ENCODE measurements around the gene DGKQ. TPM values are rescaled to one million over a fixed set of nuclear protein-coding genes. Genes with fewer than 3 reads are reported as not detected.

DGKQ gene, protein sequence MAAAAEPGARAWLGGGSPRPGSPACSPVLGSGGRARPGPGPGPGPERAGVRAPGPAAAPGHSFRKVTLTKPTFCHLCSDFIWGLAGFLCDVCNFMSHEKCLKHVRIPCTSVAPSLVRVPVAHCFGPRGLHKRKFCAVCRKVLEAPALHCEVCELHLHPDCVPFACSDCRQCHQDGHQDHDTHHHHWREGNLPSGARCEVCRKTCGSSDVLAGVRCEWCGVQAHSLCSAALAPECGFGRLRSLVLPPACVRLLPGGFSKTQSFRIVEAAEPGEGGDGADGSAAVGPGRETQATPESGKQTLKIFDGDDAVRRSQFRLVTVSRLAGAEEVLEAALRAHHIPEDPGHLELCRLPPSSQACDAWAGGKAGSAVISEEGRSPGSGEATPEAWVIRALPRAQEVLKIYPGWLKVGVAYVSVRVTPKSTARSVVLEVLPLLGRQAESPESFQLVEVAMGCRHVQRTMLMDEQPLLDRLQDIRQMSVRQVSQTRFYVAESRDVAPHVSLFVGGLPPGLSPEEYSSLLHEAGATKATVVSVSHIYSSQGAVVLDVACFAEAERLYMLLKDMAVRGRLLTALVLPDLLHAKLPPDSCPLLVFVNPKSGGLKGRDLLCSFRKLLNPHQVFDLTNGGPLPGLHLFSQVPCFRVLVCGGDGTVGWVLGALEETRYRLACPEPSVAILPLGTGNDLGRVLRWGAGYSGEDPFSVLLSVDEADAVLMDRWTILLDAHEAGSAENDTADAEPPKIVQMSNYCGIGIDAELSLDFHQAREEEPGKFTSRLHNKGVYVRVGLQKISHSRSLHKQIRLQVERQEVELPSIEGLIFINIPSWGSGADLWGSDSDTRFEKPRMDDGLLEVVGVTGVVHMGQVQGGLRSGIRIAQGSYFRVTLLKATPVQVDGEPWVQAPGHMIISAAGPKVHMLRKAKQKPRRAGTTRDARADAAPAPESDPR
- total RNA-seq, result 1 to 10 TPM; 7.8 to 7.9 TPM

DNA sequence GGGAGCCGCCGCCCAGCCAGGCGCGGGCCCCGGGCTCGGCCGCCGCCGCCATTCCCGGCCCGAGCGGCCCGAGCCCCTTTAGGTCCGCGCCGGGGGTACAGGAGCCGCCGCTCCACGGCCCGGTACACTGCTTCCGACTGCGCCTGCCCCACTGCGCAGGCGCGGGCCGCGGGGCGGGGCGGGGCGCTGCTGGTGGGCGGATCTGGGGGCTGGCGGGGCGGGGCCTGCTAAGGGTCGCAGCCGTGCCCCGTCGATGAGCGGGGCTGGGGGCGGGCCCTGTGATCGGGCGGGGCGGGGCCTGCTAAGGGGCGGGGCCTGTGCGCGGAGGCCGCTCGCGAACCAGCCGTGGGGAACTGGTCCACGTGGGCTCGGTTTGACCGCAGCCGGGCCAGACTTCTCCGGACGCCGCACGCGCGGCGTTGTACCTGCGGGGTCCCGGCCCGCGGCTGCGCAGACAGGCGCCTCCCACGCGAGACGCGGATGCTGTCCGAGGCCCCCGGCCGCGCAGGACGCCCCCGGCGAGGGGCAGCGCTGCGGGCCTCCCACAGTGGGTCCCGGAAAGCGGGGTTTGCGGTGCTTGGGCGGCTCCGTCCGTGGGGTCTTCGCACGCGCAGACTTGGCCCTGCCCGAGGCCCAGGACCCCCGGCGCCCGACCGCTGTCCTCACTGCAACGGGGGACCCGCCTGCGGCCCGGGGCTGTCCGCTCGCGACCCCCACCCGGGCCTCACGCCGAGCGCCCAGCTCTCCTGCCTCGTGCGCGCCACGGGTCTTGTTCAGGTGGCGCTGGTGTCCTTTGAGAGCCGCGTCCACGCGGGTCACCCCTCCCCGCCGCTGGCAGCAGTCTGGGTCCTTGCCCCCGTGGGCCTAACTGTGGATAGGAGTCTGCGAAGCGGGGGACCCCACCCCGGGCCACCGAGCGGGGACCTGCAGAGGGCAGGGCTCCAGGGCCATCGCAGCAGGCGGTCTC, at the start of gene DGKQ:
TSS of gene DGKQ (minus strand) at position 139 of the 967 bp plus-strand sequence. CDS start at position 52, 87 bp downstream.
- Mint-ChIP-seq H3K36me3 (no peaks in the 10 kb centered on the region), H3K27ac (no peak within 1 kb of the TSS), H3K9me3 (no peaks in the 10 kb centered on the region)
- ATAC-seq (peak; percentile 87 to 92), DNase-seq (ENCODE audit: low spot score in 2 of 2) (peak; percentile 81 to 86)

DNA sequence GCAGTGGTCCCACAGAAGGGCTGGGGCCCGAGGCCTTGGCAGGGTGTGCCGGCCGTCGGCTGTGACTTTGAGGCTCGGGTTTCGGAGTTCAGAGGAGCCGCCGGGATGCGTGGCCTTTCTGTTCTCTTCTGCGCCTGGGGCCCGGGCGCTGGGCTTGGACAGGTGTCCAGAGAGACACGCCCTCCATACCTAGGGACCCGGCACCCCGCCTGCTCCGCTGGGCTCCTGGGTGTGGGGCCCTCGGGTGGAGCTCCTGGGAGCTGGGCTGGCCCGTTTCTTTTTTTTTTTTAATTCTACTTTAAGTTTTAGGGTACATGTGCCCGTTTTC, 49.3 kb upstream of the DGKQ start:
- DNase-seq (ENCODE audit: low spot score in 2 of 2) (no peak), ATAC-seq (no peak)
- Mint-ChIP-seq H3K9me3 (no peaks in the 10 kb centered on the region), H3K36me3 (peaks cover 0 to 6% of the 10 kb centered on the region in 2 donors), H3K27ac (no peak overlapping the region)

DNA sequence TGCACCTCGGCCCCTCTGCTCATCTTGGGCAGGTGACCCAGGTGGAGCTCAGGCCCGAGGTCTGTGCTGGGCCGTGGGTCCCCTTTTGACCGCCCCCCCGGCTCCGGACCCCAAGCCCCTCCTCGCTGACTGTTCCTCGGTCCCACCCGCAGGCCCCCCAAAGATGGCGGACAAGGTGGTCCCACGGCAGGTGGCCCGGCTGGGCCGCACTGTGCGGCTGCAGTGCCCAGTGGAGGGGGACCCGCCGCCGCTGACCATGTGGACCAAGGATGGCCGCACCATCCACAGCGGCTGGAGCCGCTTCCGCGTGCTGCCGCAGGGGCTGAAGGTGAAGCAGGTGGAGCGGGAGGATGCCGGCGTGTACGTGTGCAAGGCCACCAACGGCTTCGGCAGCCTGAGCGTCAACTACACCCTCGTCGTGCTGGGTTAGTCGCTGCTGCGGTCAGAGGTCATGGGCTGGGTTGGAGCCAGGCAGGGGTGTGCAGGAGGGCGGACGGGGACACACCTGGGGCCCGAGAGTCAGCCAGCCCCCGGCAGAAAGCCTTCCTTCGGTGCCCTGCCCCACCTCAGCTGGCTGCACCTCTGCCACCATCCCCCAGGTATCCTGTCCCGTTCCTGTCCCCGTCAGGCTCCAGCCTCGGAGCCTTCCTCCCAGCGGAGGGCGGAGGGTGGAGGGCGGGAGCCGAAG, 48.8 kb upstream of the DGKQ start:
- Mint-ChIP-seq H3K9me3 (no peaks in the 10 kb centered on the region), H3K36me3 (peaks cover 0 to 6% of the 10 kb centered on the region in 2 donors), H3K27ac (no peak overlapping the region)
- no peak for ATAC-seq
- no peak for DNase-seq (ENCODE audit: low spot score in 2 of 2)

DNA sequence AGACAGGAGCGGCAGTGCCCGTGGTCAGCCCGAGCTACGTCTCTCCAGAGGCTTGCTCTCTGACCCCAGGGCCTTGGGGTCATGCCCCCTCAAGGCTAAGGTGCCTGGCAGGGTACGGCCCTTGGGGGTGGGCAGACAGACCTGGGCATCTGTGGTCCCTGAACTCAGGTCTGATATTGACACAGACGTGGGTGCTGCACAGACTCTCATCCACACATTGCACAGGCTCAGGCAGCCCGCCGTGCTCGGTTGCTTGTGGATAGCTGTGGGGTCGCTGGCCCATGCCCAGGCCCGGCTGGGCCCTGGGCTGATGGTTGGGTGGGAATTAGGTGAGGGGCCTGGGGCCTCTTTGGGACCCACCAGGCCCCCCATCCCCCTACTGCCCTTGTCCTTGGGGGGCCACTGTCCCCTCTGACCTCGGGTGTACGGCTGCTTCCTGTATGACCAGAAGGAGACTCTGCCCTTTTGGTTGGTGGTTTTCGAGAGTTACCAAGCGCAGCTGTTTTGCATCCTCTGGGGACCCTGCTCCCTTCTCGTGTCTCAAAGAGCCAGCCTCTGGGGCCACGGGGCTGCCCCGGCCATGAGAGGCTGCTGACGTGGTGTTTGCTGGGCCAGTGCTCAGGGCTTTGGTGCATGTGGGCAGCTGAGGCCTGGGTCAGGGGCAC, 48.1 kb upstream of the DGKQ start:
- peaks cover 0 to 6% of the 10 kb centered on the region in 2 donors for H3K36me3 Mint-ChIP-seq
- H3K27ac Mint-ChIP-seq, result no peak overlapping the region
- DNase-seq (ENCODE audit: low spot score in 2 of 2) (no peak), ATAC-seq (no peak)
- no peaks in the 10 kb centered on the region for H3K9me3 Mint-ChIP-seq

DNA sequence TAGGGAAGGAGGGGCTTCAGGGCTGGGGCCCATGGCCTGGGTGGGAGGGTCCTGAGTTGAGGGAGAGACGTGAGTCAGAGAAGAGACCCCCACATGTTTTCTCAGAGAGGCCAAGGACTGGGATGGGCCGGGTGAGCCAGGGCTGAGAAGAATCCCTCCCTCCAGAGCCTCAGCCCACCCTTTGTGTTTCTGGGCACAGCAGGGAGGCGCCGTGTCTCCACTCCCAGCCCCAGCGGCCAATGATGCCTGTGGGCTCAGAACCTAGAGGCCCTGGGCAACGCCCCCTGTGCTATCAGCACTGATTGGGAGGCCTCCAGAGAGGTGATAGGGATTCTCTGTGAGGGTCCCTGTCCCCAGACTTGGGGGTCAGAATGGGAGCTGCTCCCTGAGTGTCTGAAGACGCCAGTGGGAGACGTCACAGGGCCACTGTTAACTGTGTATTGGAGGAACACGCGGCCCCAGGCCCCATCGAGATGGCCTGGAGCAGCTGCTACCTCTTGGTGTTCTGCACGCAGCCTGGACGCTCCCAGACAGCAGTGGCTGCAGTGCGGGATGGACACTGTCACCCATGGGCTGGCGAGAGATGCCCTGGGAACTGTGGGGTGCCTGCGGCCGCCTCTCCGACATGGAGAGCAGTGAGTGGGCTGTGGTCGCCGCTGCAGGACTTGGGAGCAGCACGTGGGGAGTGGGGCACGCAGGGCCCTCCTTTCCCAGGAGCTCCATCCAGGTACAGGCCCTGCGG, 46.5 kb upstream of the DGKQ start:
- H3K9me3 Mint-ChIP-seq, result no peaks in the 10 kb centered on the region

DNA sequence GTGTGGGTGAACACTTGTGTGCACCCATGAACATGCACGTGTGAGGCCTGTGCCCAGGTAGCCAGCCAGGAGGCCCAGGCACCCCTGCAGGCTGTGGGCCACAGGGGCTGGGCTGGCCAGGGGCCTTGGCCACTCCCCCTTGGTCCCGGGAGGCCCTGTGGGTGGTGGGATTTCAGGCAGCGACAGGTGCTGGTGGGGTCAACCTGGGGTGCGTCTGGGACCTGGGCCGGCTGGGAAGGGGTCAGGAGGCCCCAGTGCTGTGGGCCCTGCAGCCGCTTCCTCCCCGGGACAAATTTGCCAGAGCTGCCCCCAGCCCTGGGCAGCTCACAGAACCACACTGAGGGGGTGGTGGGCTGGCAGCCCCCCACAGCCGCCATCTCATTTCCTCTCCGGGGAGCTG, 46.0 kb upstream of the DGKQ start:
- ATAC-seq, result no peak
- Mint-ChIP-seq H3K36me3 (no peaks in the 10 kb centered on the region), H3K9me3 (no peaks in the 10 kb centered on the region), H3K27ac (no peak overlapping the region)
- no peak for DNase-seq (ENCODE audit: low spot score in 2 of 2)

More for the DNA sequence above, 46.5 kb upstream of the DGKQ start:
- DNase-seq (ENCODE audit: low spot score in 2 of 2) (no peak), ATAC-seq (no peak)
- peaks cover 0 to under 1% of the 10 kb centered on the region in 2 donors for H3K36me3 Mint-ChIP-seq
- H3K27ac Mint-ChIP-seq, result no peak overlapping the region

DNA sequence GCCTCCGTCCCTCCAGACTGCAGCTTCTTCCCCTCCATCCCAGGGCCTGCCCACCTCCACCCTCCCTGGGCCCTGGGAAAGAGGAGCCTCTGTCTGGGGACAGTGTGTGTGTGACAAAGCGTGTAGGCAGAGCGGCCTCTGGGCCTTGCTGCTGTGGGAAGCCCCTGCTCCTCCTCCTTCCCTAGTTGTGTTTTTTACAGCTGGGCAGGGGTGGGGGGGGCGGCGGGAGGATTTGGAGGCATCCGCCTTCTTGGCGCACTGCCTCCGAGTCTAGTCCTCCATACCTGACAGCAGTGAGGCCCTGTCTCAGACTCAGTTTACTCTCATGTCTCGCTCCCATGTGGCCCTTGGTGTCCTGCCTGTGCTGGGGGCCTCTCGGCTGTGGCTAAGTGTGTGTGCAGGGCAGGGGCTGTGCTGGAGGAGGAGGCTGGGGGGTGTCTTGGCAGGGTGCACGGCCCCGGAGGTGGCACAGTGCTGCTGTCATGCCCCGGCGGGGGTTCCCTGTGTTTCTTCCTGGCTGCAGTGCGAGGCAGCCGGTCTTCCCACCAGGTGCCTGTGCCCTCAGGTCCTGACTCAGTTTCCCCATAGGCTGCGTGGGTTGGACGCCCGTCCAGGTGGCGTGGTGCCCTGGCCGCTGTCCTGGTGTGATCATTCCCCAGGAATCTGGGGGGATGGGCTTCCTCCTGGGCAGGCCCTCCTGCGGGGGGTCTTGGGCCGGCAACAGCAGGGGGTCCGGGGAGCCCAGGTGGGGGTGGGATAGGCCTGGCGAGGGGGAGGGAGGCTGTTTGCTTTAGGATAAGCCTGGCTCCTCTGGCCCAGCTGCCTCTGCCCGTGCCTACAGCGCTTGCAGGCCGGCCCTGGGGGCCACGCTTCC, 45.0 kb upstream of the DGKQ start:
- DNase-seq (ENCODE audit: low spot score in 2 of 2), result no peak
- Mint-ChIP-seq H3K36me3 (no peaks in the 10 kb centered on the region), H3K9me3 (no peaks in the 10 kb centered on the region), H3K27ac (no peak overlapping the region)
- ATAC-seq, result no peak

DNA sequence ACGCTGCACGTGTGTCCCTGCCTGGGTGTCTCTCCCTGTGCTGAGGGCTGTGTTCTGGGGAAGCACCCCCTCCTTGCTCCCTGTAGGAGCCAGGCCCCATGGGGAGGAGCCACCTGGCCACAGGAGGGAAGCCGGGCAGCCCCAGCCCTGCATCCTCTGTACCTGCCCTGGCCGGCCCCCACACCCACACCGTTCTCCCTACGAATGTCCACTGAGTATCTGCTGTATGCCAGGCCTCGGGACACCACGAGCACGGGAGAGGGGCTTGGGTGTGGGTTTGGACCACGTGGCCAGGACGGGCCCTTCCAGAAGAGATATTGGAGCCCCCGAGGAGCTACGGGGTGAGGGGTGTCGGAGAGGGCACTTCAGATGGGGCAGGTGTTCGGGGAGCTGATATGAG, 44.3 kb upstream of the DGKQ start:
- Mint-ChIP-seq H3K36me3 (no peaks in the 10 kb centered on the region), H3K27ac (no peak overlapping the region), H3K9me3 (no peaks in the 10 kb centered on the region)
- DNase-seq (ENCODE audit: low spot score in 2 of 2) (no peak), ATAC-seq (no peak)

DNA sequence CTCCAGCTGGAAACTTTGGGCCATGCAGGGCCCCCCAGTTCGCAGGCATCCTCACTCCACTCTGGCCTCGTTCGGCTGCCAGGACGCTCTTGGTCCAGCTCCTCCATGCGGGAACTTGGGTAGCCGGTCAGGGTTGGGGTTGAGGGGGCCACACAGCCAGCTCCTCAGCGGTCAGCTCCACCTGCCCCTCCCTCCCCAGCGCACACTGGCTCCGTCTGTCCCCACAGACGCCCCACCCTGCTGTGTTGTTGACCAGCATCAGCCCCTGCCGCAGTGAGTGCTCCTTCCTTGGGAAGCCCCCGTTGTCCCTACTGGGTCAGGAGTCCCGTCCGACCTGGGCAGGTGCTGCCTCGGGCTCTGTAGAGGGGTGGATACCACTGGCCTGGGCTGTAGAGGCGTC, 43.8 kb upstream of the DGKQ start:
- Mint-ChIP-seq H3K27ac (no peak overlapping the region), H3K36me3 (no peaks in the 10 kb centered on the region), H3K9me3 (no peaks in the 10 kb centered on the region)
- ATAC-seq (no peak), DNase-seq (ENCODE audit: low spot score in 2 of 2) (no peak)

DNA sequence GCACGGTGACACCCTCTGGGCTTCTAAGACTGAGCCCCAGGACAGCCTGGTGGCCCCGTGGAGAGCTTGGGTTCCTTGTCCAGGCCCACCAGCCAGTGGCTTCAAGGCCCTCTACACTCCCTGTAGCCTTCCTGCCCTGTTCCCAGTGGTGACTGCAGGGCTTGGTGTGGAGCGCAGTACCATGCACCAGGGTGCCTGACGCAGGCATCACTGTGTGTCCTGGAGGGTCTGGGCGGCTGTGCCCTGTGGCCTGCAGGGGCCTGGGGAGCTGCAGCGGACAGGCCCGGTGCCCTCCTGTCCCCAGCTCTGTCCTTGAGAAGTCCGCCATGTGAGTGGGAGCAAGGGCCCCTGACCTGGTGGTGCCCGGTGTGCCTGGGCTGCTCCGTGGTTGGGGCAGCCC, 42.4 kb upstream of the DGKQ start:
- no peak for ATAC-seq
- DNase-seq (ENCODE audit: low spot score in 2 of 2), result no peak
- Mint-ChIP-seq H3K9me3 (no peaks in the 10 kb centered on the region), H3K27ac (no peak overlapping the region), H3K36me3 (no peaks in the 10 kb centered on the region)

DNA sequence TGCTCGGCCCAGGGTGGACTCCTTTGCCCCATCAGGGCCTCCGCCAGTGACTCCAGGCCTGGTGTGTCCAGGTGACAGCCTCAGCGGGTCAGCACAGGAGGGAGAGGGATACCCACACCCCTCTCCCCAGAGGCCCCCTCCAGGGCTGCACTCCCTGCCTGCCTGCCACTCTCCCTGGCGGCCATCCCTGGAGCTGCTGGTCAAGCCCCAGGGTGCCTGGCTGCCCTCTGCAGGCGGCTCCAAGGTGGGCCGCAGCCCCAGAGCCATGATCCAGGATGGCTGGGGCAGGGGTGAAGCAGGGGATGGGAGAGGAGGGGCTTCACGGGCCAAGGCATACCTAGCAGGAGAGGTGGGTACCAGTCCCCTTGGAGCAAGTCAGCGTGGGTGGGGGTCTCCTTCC, 41.8 kb upstream of the DGKQ start:
- Mint-ChIP-seq H3K36me3 (no peaks in the 10 kb centered on the region), H3K9me3 (no peaks in the 10 kb centered on the region), H3K27ac (no peak overlapping the region)
- no peak for ATAC-seq
- DNase-seq (ENCODE audit: low spot score in 2 of 2), result no peak

DNA sequence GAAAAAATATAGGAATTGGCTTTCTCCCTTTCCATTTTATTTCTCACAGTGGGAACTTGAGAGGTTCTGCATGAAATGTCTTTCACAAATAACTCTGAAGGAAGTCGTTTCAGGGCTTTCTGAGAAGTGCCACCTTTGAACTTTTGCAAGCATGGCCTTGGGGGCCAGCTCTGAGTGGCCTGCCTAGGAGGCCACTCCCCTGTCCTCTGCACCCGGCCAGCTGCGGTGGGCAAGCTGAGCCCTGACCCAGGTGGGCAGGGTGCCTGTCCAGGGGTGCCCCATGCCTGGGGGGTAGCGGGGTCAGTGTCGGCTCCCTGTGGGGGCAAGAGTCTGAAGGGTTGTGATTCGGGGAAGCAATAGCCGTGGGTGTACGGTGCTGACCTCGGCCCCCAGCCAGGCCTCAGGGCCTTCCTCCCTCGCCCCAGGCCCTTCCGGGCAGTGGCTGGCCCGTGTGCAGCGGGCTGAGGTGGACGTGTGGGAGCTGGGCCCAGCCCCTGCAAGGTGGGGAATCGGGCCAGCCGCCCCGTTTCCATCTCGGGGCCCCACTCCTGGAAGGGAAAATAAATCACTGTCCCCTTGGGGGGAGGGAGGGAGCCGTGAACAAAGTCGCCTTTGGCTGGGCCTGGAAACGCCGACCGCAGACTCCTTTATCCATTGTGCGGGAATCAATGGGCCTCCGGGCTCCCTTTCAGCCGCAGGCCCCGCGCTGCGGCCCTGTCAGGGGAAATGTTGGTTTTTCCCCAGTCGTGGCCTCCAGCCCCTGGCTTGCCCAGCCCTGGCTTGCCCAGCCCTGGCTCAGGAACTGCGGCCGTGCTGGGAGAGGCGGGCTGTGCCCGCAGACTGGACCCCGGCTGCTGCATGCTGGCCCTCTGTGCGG, 41.2 kb upstream of the DGKQ start:
- Mint-ChIP-seq H3K9me3 (no peaks in the 10 kb centered on the region), H3K27ac (no peak overlapping the region), H3K36me3 (no peaks in the 10 kb centered on the region)
- ATAC-seq (no peak), DNase-seq (ENCODE audit: low spot score in 2 of 2) (no peak)

DNA sequence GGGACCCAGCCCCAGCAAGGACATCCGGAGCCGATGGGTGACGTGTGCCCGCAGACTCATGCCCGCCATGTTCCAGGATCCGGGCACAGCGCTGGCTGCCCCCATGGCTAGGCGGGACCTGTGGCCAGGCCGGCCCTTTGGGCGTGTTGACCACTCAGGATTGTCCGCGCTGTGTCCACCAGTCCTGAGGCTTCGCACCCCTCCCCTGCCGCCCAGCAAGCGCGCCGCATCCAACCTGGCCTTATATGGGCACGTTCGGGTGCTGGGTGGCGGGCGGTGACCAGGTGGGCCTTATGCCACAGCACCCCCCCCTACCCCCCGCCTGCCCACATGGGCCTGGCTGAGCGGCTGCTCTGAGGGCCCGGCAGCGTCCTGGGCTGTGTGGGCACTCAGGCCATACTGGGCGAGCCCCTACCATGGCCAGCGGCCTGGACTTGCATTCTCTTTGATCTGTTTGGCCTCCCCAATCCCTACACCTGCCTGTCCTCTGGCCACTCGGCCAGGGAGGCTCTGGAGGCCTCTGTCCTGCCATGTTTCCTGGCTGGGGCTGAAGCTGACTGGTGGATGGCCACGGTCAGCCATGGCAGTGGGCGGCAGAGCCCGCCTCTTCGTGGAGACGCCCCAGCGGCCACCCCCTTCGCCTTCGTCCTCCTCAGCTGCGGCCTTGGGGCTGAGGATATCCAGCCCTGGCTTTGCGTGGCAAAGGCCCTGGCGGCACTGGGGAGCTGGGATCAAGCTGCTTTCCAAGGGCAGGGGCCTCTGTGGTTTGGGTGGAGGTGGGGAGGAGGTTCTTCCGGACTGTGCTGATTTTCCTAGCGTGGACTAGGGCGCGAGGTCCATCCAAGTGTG, 40.1 kb upstream of the DGKQ start:
- Mint-ChIP-seq H3K27ac (no peak overlapping the region), H3K9me3 (no peaks in the 10 kb centered on the region), H3K36me3 (peaks cover 0 to 4% of the 10 kb centered on the region in 2 donors)
- DNase-seq (ENCODE audit: low spot score in 2 of 2), result no peak
- ATAC-seq, result no peak
